ENCODE results near the gene HES6.

DNA sequence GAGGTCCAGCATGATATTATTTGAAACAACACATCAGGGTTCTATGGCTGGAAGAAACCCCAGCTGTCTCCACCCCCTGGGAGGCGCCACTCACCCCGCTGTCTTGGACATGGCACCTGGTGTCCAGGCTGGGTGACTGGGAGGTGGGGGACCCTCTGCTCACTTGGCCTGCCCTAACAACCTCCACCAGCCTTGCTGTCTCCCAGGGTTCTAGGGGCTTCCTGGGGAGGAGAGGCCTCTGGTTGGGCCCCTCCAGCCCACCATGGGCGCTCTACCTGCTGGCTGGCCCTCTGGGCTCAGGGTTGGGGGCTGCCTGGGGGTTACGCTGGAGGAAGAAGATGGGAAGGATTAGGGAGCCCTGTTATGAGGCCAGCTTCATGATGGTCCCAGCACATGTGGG lies 32.3 kb upstream of the HES6 start:
- TF ChIP-seq CTCF (IDR thresholded peaks at IDR 0.05): no peak
- no peak for TF ChIP-seq EP300 (IDR thresholded peaks at IDR 0.05)
